ENCODE results near the gene RIT1.

- TF ChIP-seq EZH2 (IDR thresholded peaks at IDR 0.05; ENCODE audit: insufficient read depth, poor library complexity, severe bottlenecking) (no peak), EZH2phosphoT487 (IDR thresholded peaks at IDR 0.05; ENCODE audit: insufficient read depth, low read depth) (no peak)
These were observed 947 bp upstream of the RIT1 start for GRCh38 chr1:155912056-155912536.

Data from GM23248 (cell line).